Activated naive CD4-positive, alpha-beta T cell treated with anti-CD3 and anti-CD28 coated beads, Interleukin-2, amount 10 ng/mL, durations not matched to agents 7 days and 5 days (primary cell): ENCODE data around the gene PLCH1.

Source experiments
- CTCF ChIA-PET: fragments of 350-600 bp; sonication (Branson Sonifier 250); formaldehyde crosslinking; loops from one replicate; lab custom pipeline; 2021; ENCODE audit warnings: antibody characterized with exemption; lab: Charles Lee
- DNase-seq: peaks from one replicate; pipeline ENCODE4 v3.0.0-alpha.2; 2020
- H3K27ac Mint-ChIP-seq: one replicate; pipeline ENCODE4 v1.8.0; 2021; ENCODE audit warnings: mild to moderate bottlenecking, moderate library complexity, mixed read lengths
- H3K27me3 Mint-ChIP-seq: one replicate; pipeline ENCODE4 v1.8.0; 2021; ENCODE audit warnings: mild to moderate bottlenecking, mixed read lengths
- H3K36me3 Mint-ChIP-seq: one replicate; pipeline ENCODE4 v1.8.0; 2021; ENCODE audit warnings: mixed read lengths
- H3K4me1 Mint-ChIP-seq: one replicate; pipeline ENCODE4 v1.8.0; 2021; ENCODE audit warnings: mixed read lengths
- H3K4me3 Mint-ChIP-seq: one replicate; pipeline ENCODE4 v1.8.0; 2021; ENCODE audit warnings: mild to moderate bottlenecking, moderate library complexity, mixed read lengths
- H3K9me3 Mint-ChIP-seq: one replicate; pipeline ENCODE4 v1.8.0; 2021; ENCODE audit warnings: mixed read lengths

Gene PLCH1

GRCh38 chr3:155744626-155745324 is at the start of gene PLCH1:
Gene PLCH1, minus strand, starts transcription at chr3:155745071. Its CDS starts 40,847 bp downstream, at chr3:155704224.
- peak; percentile 61 for DNase-seq
- Mint-ChIP-seq H3K36me3 (no peaks in the 10 kb centered on the region), H3K27ac (no peak within 1 kb of the TSS), H3K9me3 (no peaks in the 10 kb centered on the region), H3K4me3 (peak within 1 kb of the TSS; percentile 77), H3K4me1 (peaks cover 21% of the 10 kb centered on the region), H3K27me3 (peaks cover 76% of the 10 kb centered on the region)
- CTCF ChIA-PET, result no interaction called here

GRCh38 chr3:155792532-155792931 is 47.7 kb upstream of the PLCH1 start:
- Mint-ChIP-seq H3K27me3 (no peaks in the 10 kb centered on the region), H3K4me1 (no peaks in the 10 kb centered on the region), H3K9me3 (no peaks in the 10 kb centered on the region), H3K36me3 (no peaks in the 10 kb centered on the region), H3K4me3 (no peak overlapping the region), H3K27ac (no peak overlapping the region)
- CTCF ChIA-PET, result no interaction called here
- DNase-seq, result no peak

GRCh38 chr3:155791190-155791589 is 46.3 kb upstream of the PLCH1 start:
- peaks cover 2% of the 10 kb centered on the region for H3K4me1 Mint-ChIP-seq
- no peaks in the 10 kb centered on the region for H3K36me3 Mint-ChIP-seq
- peak overlapping the region; percentile 25 for H3K27ac Mint-ChIP-seq
- CTCF ChIA-PET, result no interaction called here
- DNase-seq, result no peak
- H3K9me3 Mint-ChIP-seq, result no peaks in the 10 kb centered on the region
- H3K4me3 Mint-ChIP-seq, result no peak overlapping the region
- H3K27me3 Mint-ChIP-seq, result no peaks in the 10 kb centered on the region

- CTCF ChIA-PET, result interaction anchor here (0.7 kb wide), 1 partner anchor 93 kb away, joined by 3 read pairs; no protein-coding TSS in a partner anchor
- Mint-ChIP-seq H3K36me3 (no peaks in the 10 kb centered on the region), H3K4me3 (no peak overlapping the region), H3K4me1 (peaks cover 10% of the 10 kb centered on the region), H3K27me3 (no peaks in the 10 kb centered on the region), H3K27ac (no peak overlapping the region), H3K9me3 (no peaks in the 10 kb centered on the region)
- no peak for DNase-seq
Observed at GRCh38 chr3:155790272-155790925, 45.5 kb upstream of the PLCH1 start.

- Mint-ChIP-seq H3K4me3 (no peak overlapping the region), H3K27ac (no peak overlapping the region), H3K9me3 (peaks cover 8% of the 10 kb centered on the region), H3K4me1 (peaks cover 10% of the 10 kb centered on the region), H3K36me3 (peaks cover 5% of the 10 kb centered on the region), H3K27me3 (no peaks in the 10 kb centered on the region)
- CTCF ChIA-PET, result interaction anchor here (1.0 kb wide), 1 partner anchor 20 kb away, joined by 3 read pairs; the partner anchor contains the start of gene C3orf33
- DNase-seq, result no peak
Observed at GRCh38 chr3:155785662-155786295, 40.9 kb upstream of the PLCH1 start.

GRCh38 chr3:155782390-155782953 is 37.6 kb upstream of the PLCH1 start:
- Mint-ChIP-seq H3K9me3 (peaks cover 8% of the 10 kb centered on the region), H3K4me1 (peaks cover 10% of the 10 kb centered on the region), H3K27ac (no peak overlapping the region), H3K4me3 (no peak overlapping the region), H3K36me3 (peaks cover 5% of the 10 kb centered on the region), H3K27me3 (no peaks in the 10 kb centered on the region)
- no peak for DNase-seq
- CTCF ChIA-PET, result no interaction called here

- Mint-ChIP-seq H3K27ac (no peak overlapping the region), H3K36me3 (peaks cover 5% of the 10 kb centered on the region), H3K4me3 (no peak overlapping the region), H3K27me3 (no peaks in the 10 kb centered on the region), H3K4me1 (no peaks in the 10 kb centered on the region), H3K9me3 (peaks cover 8% of the 10 kb centered on the region)
- DNase-seq, result no peak
- CTCF ChIA-PET, result no interaction called here
Observed at GRCh38 chr3:155780291-155780690, 35.4 kb upstream of the PLCH1 start.

GRCh38 chr3:155778462-155778861 is 33.6 kb upstream of the PLCH1 start:
- no peak overlapping the region for H3K27ac Mint-ChIP-seq
- H3K4me3 Mint-ChIP-seq, result no peak overlapping the region
- H3K4me1 Mint-ChIP-seq, result no peaks in the 10 kb centered on the region
- CTCF ChIA-PET, result no interaction called here
- peaks cover 8% of the 10 kb centered on the region for H3K9me3 Mint-ChIP-seq
- H3K36me3 Mint-ChIP-seq, result peaks cover 5% of the 10 kb centered on the region
- no peaks in the 10 kb centered on the region for H3K27me3 Mint-ChIP-seq
- DNase-seq, result no peak

GRCh38 chr3:155772801-155773200 is 27.9 kb upstream of the PLCH1 start:
- no peaks in the 10 kb centered on the region for H3K27me3 Mint-ChIP-seq
- no peaks in the 10 kb centered on the region for H3K4me1 Mint-ChIP-seq
- peaks cover 4% of the 10 kb centered on the region for H3K9me3 Mint-ChIP-seq
- H3K27ac Mint-ChIP-seq, result no peak overlapping the region
- CTCF ChIA-PET, result interaction anchor here (1.6 kb wide), 1 partner anchor 12 kb away, joined by 4 read pairs; no protein-coding TSS in a partner anchor
- H3K4me3 Mint-ChIP-seq, result no peak overlapping the region
- DNase-seq, result no peak
- H3K36me3 Mint-ChIP-seq, result no peaks in the 10 kb centered on the region

GRCh38 chr3:155771126-155771525 is 26.3 kb upstream of the PLCH1 start:
- CTCF ChIA-PET, result no interaction called here

GRCh38 chr3:155766206-155766605 is 21.3 kb upstream of the PLCH1 start:
- CTCF ChIA-PET, result interaction anchor here (1.3 kb wide), 1 partner anchor 40 kb away, joined by 3 read pairs; the partner anchor contains the start of gene C3orf33
- Mint-ChIP-seq H3K36me3 (no peaks in the 10 kb centered on the region), H3K27ac (no peak overlapping the region), H3K27me3 (no peaks in the 10 kb centered on the region), H3K4me3 (no peak overlapping the region), H3K4me1 (no peaks in the 10 kb centered on the region), H3K9me3 (peaks cover 4% of the 10 kb centered on the region)
- no peak for DNase-seq

More at GRCh38 chr3:155771126-155771525, 26.3 kb upstream of the PLCH1 start:
- H3K27me3 Mint-ChIP-seq, result no peaks in the 10 kb centered on the region
- no peaks in the 10 kb centered on the region for H3K4me1 Mint-ChIP-seq
- H3K36me3 Mint-ChIP-seq, result no peaks in the 10 kb centered on the region
- DNase-seq, result no peak
- peaks cover 4% of the 10 kb centered on the region for H3K9me3 Mint-ChIP-seq
- H3K27ac Mint-ChIP-seq, result no peak overlapping the region
- H3K4me3 Mint-ChIP-seq, result no peak overlapping the region

GRCh38 chr3:155763870-155764463 is 19.1 kb upstream of the PLCH1 start:
- no peaks in the 10 kb centered on the region for H3K27me3 Mint-ChIP-seq
- H3K4me3 Mint-ChIP-seq, result no peak overlapping the region
- H3K36me3 Mint-ChIP-seq, result no peaks in the 10 kb centered on the region
- CTCF ChIA-PET, result no interaction called here
- no peaks in the 10 kb centered on the region for H3K4me1 Mint-ChIP-seq
- no peak overlapping the region for H3K27ac Mint-ChIP-seq
- DNase-seq, result no peak
- no peaks in the 10 kb centered on the region for H3K9me3 Mint-ChIP-seq

GRCh38 chr3:155760653-155761052 is 15.8 kb upstream of the PLCH1 start:
- Mint-ChIP-seq H3K4me3 (no peak overlapping the region), H3K9me3 (no peaks in the 10 kb centered on the region), H3K27me3 (no peaks in the 10 kb centered on the region), H3K36me3 (no peaks in the 10 kb centered on the region), H3K4me1 (no peaks in the 10 kb centered on the region), H3K27ac (no peak overlapping the region)
- no peak for DNase-seq
- CTCF ChIA-PET, result interaction anchor here (1.0 kb wide), 1 partner anchor 13 kb away, joined by 4 read pairs; no protein-coding TSS in a partner anchor

GRCh38 chr3:155757577-155757976 is 12.7 kb upstream of the PLCH1 start:
- Mint-ChIP-seq H3K27me3 (no peaks in the 10 kb centered on the region), H3K4me1 (no peaks in the 10 kb centered on the region), H3K27ac (no peak overlapping the region), H3K9me3 (no peaks in the 10 kb centered on the region), H3K4me3 (no peak overlapping the region), H3K36me3 (no peaks in the 10 kb centered on the region)
- no peak for DNase-seq
- CTCF ChIA-PET, result interaction anchor here (2.7 kb wide), 1 partner anchor 48 kb away, joined by 20 read pairs; the partner anchor contains the start of gene C3orf33
